ENCODE data around the gene DEFB113.
"Not testable (repeated sequence)": the region's sequence is repeated elsewhere in the genome, so short reads cannot be mapped to it uniquely, and the experiment has no call there.

DEFB113 gene

GRCh38 chr6:49969605-49970004 is at the start of gene DEFB113:
TSS of gene DEFB113 (minus strand) at chr6:49969625. CDS start at chr6:49969625, 0 bp downstream.
- no peak for DNase-seq

DNA sequence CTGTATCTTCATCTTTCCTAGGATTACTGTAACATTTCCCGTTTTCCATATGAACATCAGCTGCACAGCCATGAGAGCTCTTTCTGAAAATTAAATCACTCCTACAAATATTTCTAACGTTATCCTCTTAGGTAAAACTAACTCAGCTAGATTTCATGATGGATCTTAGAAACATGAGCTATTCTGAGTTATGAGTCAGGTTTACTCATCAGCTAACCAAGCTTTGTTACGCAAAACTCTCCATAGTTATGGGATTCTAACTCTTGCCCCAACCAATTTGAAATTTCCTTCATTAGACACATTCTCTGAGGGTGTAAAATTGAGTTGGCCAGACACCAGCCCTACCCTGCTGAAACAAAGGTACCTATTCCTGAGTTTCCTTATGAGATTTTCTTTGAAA is 38.4 kb upstream of the DEFB113 start:
- DNase-seq: no peak

- DNase-seq: no peak
Measured at GRCh38 chr6:50003139-50003538, 33.7 kb upstream of the DEFB113 start.

GRCh38 chr6:49995278-49995677 is 25.9 kb upstream of the DEFB113 start:
- no peak for DNase-seq

DNA sequence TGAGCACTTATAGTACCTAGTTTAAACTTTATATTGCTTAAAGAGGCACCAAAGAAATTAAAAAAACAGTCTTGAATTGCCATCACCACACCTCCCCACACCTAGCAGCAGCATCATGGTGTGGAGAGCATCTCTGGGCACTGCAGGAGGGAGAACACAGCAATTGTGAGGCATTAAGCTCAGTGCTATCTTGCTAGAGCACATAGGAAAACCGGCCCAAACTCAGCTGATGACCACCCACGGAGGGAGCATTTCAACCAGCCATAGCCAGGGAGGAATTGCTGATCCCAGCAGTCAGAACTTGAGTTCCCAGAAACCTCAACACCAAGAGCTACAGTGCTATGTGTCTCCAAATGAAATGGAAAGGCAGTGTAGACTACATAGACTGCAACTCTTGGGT is 19.5 kb upstream of the DEFB113 start:
- DNase-seq: no peak

DNA sequence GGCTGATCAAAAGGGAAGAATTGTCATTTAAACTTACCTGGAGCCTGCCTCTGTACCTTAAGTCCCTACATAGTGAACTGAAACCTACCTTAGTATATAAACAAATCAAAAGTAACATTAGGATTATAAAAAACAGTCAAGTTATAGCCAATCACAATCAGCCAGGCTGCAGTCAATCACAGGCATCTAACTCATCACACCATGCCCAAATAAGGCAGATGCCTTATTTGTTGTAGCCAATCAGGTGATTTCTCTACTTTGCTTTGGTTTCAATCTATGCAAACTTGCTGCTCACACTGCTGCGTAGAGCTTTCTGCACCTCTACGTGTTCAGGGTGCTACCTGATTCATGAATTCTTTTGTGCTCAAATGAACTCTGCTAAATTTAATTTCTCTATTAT is 18.3 kb upstream of the DEFB113 start:
- no peak for DNase-seq

- DNase-seq: no peak
Measured at GRCh38 chr6:49986551-49986950, 17.1 kb upstream of the DEFB113 start.

DNA sequence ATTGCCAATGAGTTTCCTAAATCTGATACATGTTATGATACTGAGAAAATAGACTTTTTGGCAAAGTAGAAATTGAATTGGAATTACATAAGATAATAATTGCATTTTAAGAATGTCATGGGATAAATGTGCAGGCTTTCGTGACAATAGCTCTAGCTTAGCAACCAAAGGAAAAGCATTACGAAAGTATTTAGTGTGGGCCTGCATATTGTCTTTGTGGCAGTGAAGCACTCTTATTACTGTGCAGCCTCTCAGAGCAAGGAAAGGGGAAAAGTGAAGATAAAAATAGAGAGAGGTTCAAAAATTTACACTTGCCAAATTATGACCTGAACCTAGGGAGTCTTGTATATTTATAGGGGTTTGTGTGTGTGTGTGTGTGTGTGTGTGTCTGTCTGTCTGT is 12.6 kb upstream of the DEFB113 start:
- DNase-seq: no peak

GRCh38 chr6:49980898-49981297 is 11.5 kb upstream of the DEFB113 start:
- DNase-seq: no peak

GRCh38 chr6:49979584-49979983 is 10.2 kb upstream of the DEFB113 start:
- no peak for DNase-seq

GRCh38 chr6:49978332-49979226 is 9.2 kb upstream of the DEFB113 start:
- no peak for DNase-seq

DNA sequence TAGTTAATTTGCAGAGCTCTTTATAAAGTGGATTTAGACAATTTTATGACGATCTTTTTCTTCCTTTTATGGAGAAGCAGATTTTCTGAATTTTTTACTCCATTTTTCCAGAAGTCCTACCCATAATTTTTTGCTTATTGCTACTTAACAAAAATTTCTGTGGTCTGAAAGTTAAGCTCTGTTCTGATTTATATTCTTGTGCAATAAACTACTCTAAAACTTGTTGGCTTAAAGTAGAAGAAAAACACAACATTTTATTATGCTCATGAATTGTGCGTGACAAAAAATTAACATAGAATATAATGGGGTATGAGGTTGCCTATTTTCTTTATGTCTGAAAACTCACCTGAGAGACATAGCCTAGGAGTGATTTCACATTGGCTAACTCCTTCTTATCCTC is 2.6 kb downstream of the DEFB113 start:
- DNase-seq: no peak

DNA sequence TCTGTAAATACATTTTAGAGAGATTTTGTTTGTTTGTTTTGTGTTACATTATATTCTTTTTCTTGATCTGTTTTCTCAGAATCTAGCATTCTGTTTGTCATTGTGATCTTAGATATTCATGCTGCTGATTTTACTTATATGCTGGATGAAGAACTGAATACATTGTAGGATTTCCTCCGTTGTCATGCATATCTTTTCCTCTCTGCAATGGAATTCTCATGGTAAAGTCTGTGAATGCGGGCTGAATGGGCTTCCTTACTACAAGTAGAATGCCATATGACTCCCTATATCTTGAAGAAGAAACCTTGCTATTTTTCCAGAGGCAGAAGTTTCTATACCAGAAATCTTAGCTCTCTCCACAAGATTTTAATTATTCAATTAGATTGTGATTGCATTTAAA is 3.1 kb downstream of the DEFB113 start:
- no peak for DNase-seq

DNA sequence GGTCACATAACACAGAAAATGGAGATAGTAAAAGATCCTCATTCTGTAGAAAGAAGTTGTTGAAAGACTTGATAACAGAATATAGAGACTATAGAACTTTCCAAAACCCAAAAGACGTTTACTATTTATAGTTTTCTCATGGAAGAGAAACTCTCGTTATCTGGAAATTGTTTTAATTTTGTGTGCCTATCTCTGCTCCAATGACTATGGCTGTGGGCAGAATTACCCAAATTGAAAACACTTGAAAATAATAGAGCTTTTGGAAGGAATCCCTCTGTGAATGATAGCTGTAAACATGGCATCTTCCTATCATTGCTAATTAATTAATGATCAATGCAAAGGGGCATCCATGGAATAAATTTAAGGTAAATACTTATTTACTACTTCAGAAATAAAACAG is 5.4 kb downstream of the DEFB113 start, which contains the start of gene DEFB114:
Gene DEFB114, minus strand, starts transcription at position 101 of the 400 bp plus-strand sequence. Its CDS starts 59 bp downstream, at position 42.
- DNase-seq: no peak

DNA sequence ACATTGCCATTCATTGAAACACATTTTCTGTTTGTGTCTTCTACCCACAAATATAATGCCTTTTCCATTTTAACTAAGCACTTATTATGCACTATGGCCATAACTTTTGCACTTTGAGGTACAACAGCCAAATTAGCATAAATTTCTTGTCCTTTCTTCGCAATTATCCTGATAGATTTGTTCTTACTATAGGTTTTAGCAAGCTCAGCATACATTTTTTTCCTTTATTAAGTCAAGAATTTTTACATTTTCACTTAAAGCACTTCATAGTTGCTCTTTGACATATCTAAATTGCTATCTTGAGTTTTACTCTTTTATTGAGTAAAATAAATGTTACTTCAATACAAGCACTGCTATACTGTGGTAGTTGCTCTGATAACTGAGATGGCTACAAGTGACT is 11.2 kb downstream of the DEFB113 start:
- no peak for DNase-seq

GRCh38 chr6:49955847-49956246 is 13.6 kb downstream of the DEFB113 start:
- DNase-seq: no peak

DNA sequence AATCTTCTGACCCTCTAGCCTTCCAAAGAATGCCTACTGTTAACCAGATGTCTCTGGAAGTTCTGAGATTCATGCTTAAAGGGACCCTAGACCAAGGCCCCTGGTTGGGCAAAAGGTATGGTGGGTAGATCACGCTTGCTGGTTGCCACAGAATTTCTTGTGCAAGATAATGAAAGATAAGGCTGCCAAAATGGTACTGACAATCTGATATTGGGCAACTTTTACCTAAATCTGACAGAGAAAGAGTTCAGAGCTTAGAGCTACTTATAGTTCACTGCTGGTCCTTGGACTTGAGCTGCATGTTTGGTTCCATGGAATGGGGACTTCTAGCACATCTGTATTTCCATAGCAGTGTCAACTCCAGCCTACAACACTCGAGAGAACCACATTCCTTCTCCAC is 17.5 kb downstream of the DEFB113 start:
- no peak for DNase-seq

DNA sequence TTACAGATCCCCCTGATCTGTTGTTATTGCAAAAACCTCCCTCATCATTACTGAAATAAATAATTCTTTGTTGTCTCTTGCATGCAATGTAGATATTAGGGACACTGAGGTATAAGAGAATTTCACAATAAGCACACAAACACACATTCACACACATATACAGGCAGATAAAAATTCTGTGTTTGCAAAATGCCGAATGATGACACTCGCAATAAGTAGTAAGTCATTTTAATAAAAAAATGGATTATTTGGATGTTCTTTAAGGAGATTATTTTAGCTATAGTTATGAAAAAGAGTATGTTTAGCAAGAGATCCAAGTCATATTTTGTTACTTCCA is 19.0 kb downstream of the DEFB113 start:
- no peak for DNase-seq

- no peak for DNase-seq
Measured at GRCh38 chr6:49949062-49949461, 20.4 kb downstream of the DEFB113 start.

GRCh38 chr6:49946835-49947234 is 22.6 kb downstream of the DEFB113 start:
- no peak for DNase-seq

GRCh38 chr6:49944068-49944467 is 25.4 kb downstream of the DEFB113 start:
- DNase-seq: not testable (repeated sequence)

DNA sequence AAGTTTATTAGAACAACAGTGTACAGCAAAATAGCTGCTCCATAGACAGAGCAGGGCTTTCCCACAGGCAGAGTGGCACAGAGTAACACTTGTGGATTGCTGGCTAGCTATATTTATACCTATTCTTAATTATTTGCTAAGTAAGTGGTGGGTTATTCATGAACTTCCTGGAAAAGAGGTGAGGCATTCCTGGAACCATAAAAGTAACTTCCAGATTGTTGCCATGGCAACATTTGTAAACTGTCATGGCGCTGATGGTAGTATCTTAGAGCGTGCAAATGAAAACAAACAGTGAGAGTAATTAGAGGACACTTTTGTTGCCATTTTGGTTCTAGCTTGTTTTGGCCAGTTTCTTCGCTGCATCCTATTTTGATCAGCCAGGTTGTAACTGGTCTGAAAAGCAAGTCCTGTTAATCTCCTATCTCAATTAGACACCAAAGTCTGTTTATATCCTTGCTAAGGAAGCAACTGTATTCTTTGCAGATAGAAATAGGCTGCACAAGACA is 29.4 kb downstream of the DEFB113 start:
- DNase-seq: no peak

GRCh38 chr6:49937811-49938210 is 31.6 kb downstream of the DEFB113 start:
- DNase-seq: no peak

DNA sequence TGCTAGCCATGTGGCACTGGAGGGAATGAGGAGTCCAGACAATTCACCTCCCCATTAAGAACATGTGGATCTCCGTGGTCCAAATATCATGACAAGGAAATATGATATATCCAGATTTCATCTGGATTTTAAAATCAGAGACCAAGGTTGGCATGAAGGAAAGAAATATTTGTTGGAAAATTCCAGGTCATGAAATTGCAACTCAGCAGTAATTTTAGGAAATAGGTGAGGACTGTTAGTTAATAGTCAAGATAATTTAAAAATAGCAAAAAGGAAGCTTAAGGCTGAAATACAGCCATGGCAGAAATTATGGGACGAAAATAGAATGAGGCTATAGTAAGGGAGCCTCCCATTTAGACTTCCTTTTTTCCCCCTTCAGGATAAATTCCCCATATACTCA is 32.4 kb downstream of the DEFB113 start:
- DNase-seq: no peak

DNA sequence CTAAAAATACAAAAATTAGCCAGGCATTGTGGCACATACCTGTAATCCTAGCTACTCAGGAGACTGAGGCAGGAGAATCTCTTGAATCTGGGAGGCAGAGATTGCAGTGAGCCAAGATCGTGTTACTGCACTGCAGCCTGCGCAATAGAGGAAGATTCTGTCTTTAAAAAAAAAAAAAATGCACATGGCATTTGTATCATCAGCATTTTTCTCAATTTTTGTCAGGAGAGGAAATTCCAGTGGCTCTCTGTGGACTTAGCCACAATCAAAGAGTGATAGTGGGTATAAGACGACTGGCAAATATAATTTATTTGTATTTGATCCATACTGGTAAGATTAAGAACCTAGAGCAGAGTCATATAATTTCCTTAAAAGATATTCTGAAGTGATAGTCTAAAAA is 34.0 kb downstream of the DEFB113 start:
- no peak for DNase-seq
